ENCODE results near the gene PACC1.

The PACC1 gene

DNA sequence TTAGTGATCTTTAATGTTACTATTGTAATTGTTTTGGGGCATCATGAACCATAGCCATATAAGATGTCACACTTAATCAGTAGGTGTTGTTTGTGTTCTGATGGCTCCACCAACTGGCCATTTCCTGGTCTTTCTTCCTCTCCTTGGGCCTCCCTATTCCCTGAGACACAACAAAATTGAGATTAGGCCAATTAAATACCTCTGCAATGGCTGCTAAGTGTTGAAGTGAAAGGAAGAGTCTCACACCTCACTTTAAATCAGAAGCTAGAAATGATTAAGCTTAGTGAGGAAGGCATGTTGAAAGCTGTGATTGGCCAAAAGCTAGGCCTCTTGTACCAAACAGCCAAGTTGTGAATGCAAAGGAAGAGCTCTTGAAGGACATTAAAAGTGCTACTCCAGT is 98.8 kb downstream of the PACC1 start:
- peak; percentile 45 for DNase-seq (ENCODE audit: low read depth)
- no peak overlapping the region for H3K4me3 ChIP-seq (ENCODE audit: low read depth, low read length)
- TF ChIP-seq, protein P1, sequence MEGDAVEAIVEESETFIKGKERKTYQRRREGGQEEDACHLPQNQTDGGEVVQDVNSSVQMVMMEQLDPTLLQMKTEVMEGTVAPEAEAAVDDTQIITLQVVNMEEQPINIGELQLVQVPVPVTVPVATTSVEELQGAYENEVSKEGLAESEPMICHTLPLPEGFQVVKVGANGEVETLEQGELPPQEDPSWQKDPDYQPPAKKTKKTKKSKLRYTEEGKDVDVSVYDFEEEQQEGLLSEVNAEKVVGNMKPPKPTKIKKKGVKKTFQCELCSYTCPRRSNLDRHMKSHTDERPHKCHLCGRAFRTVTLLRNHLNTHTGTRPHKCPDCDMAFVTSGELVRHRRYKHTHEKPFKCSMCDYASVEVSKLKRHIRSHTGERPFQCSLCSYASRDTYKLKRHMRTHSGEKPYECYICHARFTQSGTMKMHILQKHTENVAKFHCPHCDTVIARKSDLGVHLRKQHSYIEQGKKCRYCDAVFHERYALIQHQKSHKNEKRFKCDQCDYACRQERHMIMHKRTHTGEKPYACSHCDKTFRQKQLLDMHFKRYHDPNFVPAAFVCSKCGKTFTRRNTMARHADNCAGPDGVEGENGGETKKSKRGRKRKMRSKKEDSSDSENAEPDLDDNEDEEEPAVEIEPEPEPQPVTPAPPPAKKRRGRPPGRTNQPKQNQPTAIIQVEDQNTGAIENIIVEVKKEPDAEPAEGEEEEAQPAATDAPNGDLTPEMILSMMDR (IDR thresholded peaks at IDR 0.05; ENCODE audit: insufficient read depth, low read depth, low read length, missing control alignments): no peak

DNA sequence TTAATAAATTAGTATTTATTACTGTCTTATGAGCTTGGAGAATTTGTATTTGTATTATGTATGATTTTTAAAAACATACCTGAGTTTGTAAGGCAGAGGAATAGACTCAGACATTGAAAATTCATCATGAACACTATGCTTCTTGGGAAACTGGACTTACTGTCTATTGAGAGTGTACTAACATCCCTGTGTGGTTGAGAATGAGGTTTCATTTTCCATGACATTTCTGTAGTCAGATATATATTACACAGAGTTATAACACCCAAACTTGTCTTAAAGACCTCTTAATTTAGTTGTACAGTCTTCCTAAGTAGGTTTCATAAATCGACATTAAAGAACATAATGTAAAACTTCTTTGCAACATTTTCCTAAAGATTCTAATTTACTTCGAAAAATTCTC is 99.5 kb downstream of the PACC1 start:
- no peak overlapping the region for H3K4me3 ChIP-seq (ENCODE audit: low read depth, low read length)
- DNase-seq (ENCODE audit: low read depth): no peak
- TF ChIP-seq, protein P1 (IDR thresholded peaks at IDR 0.05; ENCODE audit: insufficient read depth, low read depth, low read length, missing control alignments): no peak
